K562 (cell line): ENCODE results near the gene ABHD5. TPM values are rescaled to one million over a fixed set of nuclear protein-coding genes. Genes with fewer than 3 reads are reported as not detected.

ENCODE experiments used
- E2F1 ChIP-seq: sonication (generic); formaldehyde crosslinking; IDR thresholded peaks from 2 replicates; pipeline ENCODE4 v1.8.1; 2023; ENCODE audit warnings: mild to moderate bottlenecking, missing genetic modification reagents, moderate library complexity
- ELK3 ChIP-seq: fragments of 450-650 bp; formaldehyde crosslinking; IDR thresholded peaks from 2 replicates; pipeline ENCODE4 v1.4.0; 2020; ENCODE audit warnings: mild to moderate bottlenecking
- ETS1 ChIP-seq: conservative IDR thresholded peaks from 2 replicates; pipeline ENCODE4 v1.6.1; 2011; ENCODE audit warnings: low read depth, mild to moderate bottlenecking, low read length; ENCODE audit not compliant: control insufficient read depth
- ETV5 ChIP-seq: sonication (generic); formaldehyde crosslinking; IDR thresholded peaks from 2 replicates; pipeline ENCODE4 v1.4.0; 2020; ENCODE audit warnings: low read depth, mild to moderate bottlenecking, missing genetic modification reagents
- FOXJ2 ChIP-seq: fragments of 200-800 bp; sonication (Bioruptor generic); IDR thresholded peaks from 2 replicates; pipeline ENCODE4 v1.6.1; 2016; ENCODE audit warnings: missing genetic modification characterization, missing compliant biosample characterization
- FOXP1 ChIP-seq: sonication (generic); formaldehyde crosslinking; IDR thresholded peaks from 2 replicates; pipeline ENCODE4 v1.8.0; 2022; ENCODE audit warnings: mild to moderate bottlenecking, missing genetic modification reagents
- GABPB1 ChIP-seq: sonication (generic); formaldehyde crosslinking; IDR thresholded peaks from 2 replicates; pipeline ENCODE4 v1.8.0; 2022; ENCODE audit warnings: mild to moderate bottlenecking, missing genetic modification reagents
- JUNB ChIP-seq: fragments of 450-650 bp; formaldehyde crosslinking; conservative IDR thresholded peaks from 2 replicates; pipeline ENCODE4 v1.4.0; 2020; ENCODE audit warnings: mild to moderate bottlenecking
- KLF13 ChIP-seq: fragments of 450-650 bp; IDR thresholded peaks from 2 replicates; pipeline ENCODE4 v1.6.1; 2016; ENCODE audit warnings: missing genetic modification characterization, low read depth, mild to moderate bottlenecking, missing compliant biosample characterization, moderate library complexity, borderline replicate concordance
- NFIC ChIP-seq: fragments of 450-650 bp; IDR thresholded peaks from 2 replicates; pipeline ENCODE4 v1.6.1; 2017; ENCODE audit warnings: mild to moderate bottlenecking, inconsistent platforms
- NFXL1 ChIP-seq: fragments of 450-650 bp; formaldehyde crosslinking; IDR thresholded peaks from 2 replicates; pipeline ENCODE4 v1.4.0; 2021; ENCODE audit warnings: mild to moderate bottlenecking
- RBFOX2 ChIP-seq: fragments of 200-400 bp; formaldehyde crosslinking; IDR thresholded peaks from 2 replicates; pipeline ENCODE4 v1.6.1; 2017; ENCODE audit warnings: low read depth, mild to moderate bottlenecking, low read length, moderate library complexity
- RBM39 ChIP-seq: fragments of 200-400 bp; formaldehyde crosslinking; optimal IDR thresholded peaks from 2 replicates; pipeline ENCODE3; 2018; ENCODE audit warnings: low read depth, low read length
- SREBF2 ChIP-seq: sonication (generic); formaldehyde crosslinking; IDR thresholded peaks from 2 replicates; pipeline ENCODE4 v1.4.0; 2020; ENCODE audit warnings: mild to moderate bottlenecking, missing genetic modification reagents
- ZC3H8 ChIP-seq: fragments of 450-650 bp; IDR thresholded peaks from 2 replicates; pipeline ENCODE4 v1.6.1; 2017
- ZNF436 ChIP-seq: fragments of 250-450, 450-650 bp; sonication (Bioruptor Pico); formaldehyde crosslinking; IDR thresholded peaks from 2 replicates; pipeline ENCODE4 v1.7.0; 2020; ENCODE audit warnings: mild to moderate bottlenecking
- ZNF77 ChIP-seq: fragments of 250-450 bp; sonication (Bioruptor Pico); IDR thresholded peaks from 2 replicates; pipeline ENCODE4 v1.5.0; 2020
- polyA plus RNA-seq, 8 experiments: library from polyadenylated mRNA; depleted of rRNA in 4 of 8; stranded (reverse) in 5 of 8; unstranded in 3 of 8; fragments of >200 nt; fragmentation: Nextera tagmentation in 2 of 8; fragmentation: Illumina TruSeq in 1 of 8; extraction: Ambion mirVana in 2 of 8; extraction: Trizol in 1 of 8; gene quantifications; 2 replicates each; pipeline versions ENCODE4 v1.2.1 to v1.2.3, GENCODE V29; 2011 to 2014; ENCODE audit warnings: inconsistent platforms in 1 of 8, missing spikeins in 1 of 8
- total RNA-seq, 7 experiments: library from RNA; depleted of rRNA in 6 of 7; stranded (reverse); fragments of >200 nt in 6 of 7; fragmentation: Illumina TruSeq in 2 of 7; extraction: Trizol in 2 of 7; gene quantifications; 2 replicates each; pipeline versions ENCODE4 v1.2.1 to v1.2.3, GENCODE V29; 2011 to 2021; ENCODE audit warnings: low replicate concordance in 1 of 7
- TF ChIP-seq, protein P1 (sequence below): fragments of 200-800 bp; sonication (Bioruptor generic); IDR thresholded peaks from 2 replicates; pipeline ENCODE4 v1.6.1; 2017; ENCODE audit warnings: missing genetic modification characterization, missing compliant biosample characterization
- TF ChIP-seq, protein P2 (sequence below): fragments of 450-650 bp; IDR thresholded peaks from 2 replicates; pipeline ENCODE4 v1.6.1; 2018; ENCODE audit not compliant: partially characterized antibody

The ABHD5 gene
- total and polyA plus RNA-seq, 9 of the 15 experiments (the other 6 are each of a cell fraction or from before 2014, with no cell fraction given): 27.8 to 61.7 (median 39.9) TPM

GRCh38 chr3:43769097-43769884, 78.6 kb downstream of the ABHD5 start (continued):
- TF ChIP-seq ZC3H8: no peak
- no peak for TF ChIP-seq RBM39
- no peak for TF ChIP-seq FOXJ2 (tag)
- no peak for TF ChIP-seq ETS1
- TF ChIP-seq ZNF436: no peak
- TF ChIP-seq, protein P1, sequence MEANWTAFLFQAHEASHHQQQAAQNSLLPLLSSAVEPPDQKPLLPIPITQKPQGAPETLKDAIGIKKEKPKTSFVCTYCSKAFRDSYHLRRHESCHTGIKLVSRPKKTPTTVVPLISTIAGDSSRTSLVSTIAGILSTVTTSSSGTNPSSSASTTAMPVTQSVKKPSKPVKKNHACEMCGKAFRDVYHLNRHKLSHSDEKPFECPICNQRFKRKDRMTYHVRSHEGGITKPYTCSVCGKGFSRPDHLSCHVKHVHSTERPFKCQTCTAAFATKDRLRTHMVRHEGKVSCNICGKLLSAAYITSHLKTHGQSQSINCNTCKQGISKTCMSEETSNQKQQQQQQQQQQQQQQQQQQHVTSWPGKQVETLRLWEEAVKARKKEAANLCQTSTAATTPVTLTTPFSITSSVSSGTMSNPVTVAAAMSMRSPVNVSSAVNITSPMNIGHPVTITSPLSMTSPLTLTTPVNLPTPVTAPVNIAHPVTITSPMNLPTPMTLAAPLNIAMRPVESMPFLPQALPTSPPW (CRISPR knock-in tag): peak; percentile 66; the same call in 1 of the 2 replicates
- TF ChIP-seq E2F1 (CRISPR knock-in tag): no peak
- TF ChIP-seq ELK3 (CRISPR knock-in tag): no peak
- no peak; the same call in 1 of the 2 replicates for TF ChIP-seq ETV5 (CRISPR knock-in tag)
- peak; percentile 62 for TF ChIP-seq RBFOX2
- no peak for TF ChIP-seq JUNB (CRISPR knock-in tag)
- TF ChIP-seq, protein P2, sequence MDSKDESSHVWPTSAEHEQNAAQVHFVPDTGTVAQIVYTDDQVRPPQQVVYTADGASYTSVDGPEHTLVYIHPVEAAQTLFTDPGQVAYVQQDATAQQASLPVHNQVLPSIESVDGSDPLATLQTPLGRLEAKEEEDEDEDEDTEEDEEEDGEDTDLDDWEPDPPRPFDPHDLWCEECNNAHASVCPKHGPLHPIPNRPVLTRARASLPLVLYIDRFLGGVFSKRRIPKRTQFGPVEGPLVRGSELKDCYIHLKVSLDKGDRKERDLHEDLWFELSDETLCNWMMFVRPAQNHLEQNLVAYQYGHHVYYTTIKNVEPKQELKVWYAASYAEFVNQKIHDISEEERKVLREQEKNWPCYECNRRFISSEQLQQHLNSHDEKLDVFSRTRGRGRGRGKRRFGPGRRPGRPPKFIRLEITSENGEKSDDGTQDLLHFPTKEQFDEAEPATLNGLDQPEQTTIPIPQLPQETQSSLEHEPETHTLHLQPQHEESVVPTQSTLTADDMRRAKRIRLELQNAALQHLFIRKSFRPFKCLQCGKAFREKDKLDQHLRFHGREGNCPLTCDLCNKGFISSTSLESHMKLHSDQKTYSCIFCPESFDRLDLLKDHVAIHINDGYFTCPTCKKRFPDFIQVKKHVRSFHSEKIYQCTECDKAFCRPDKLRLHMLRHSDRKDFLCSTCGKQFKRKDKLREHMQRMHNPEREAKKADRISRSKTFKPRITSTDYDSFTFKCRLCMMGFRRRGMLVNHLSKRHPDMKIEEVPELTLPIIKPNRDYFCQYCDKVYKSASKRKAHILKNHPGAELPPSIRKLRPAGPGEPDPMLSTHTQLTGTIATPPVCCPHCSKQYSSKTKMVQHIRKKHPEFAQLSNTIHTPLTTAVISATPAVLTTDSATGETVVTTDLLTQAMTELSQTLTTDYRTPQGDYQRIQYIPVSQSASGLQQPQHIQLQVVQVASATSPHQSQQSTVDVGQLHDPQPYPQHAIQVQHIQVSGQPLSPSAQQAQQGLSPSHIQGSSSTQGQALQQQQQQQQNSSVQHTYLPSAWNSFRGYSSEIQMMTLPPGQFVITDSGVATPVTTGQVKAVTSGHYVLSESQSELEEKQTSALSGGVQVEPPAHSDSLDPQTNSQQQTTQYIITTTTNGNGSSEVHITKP: peak; percentile 48
- peak; percentile 77; the same call in 1 of the 2 replicates for TF ChIP-seq FOXP1 (CRISPR knock-in tag)
- TF ChIP-seq KLF13 (tag): 0 out of 2 replicates have a peak, but pooled peaks have one; percentile 12
- TF ChIP-seq NFIC: peak; percentile 100
- TF ChIP-seq NFXL1 (CRISPR knock-in tag): no peak
- no peak for TF ChIP-seq ZNF77
- TF ChIP-seq GABPB1: peak; percentile 90
- 0 out of 2 replicates have a peak, but pooled peaks have one; percentile 12 for TF ChIP-seq SREBF2 (CRISPR knock-in tag)
